Measurements from ENCODE around the gene RPIA. TPM values are rescaled to one million over a fixed set of nuclear protein-coding genes. Genes with fewer than 3 reads are reported as not detected.

RPIA gene
- total RNA-seq, 2 experiments from 2014 or later = 31.6 to 68.1 TPM

- Histone ChIP-seq H3K4me3 (ENCODE audit: low read depth, low read length, poor library complexity, severe bottlenecking) (no peak overlapping the region), H3K36me3 (ENCODE audit: insufficient read depth, low read length) (peaks cover 84% of the 10 kb centered on the region), H3K79me2 (ENCODE audit: insufficient read depth, low read depth, low read length) (peaks cover 13% of the 10 kb centered on the region; the same call in 1 of the 2 replicates), H3K27ac (ENCODE audit: low read depth, low read length, poor library complexity, severe bottlenecking) (no peak overlapping the region), H2AFZ (ENCODE audit: low read length) (no peak overlapping the region), H4K20me1 (ENCODE audit: insufficient read depth, low read length) (no peaks in the 10 kb centered on the region), H3K4me1 (ENCODE audit: insufficient read depth, low read length, poor library complexity, severe bottlenecking) (peaks cover 17% of the 10 kb centered on the region), H3K9me2 (ENCODE audit: insufficient read depth, low read length) (no peaks in the 10 kb centered on the region), H3K4me2 (ENCODE audit: low read length) (no peak overlapping the region), H3K9me3 (ENCODE audit: low read length) (peaks cover 2% of the 10 kb centered on the region; the same call in 1 of the 2 replicates)
- BruUV-seq (replicated peaks) = no TSS peak
- no peak for TF ChIP-seq EZH2phosphoT487 (IDR thresholded peaks at IDR 0.05; ENCODE audit: borderline replicate concordance, low read depth, low read length)
- TF ChIP-seq CTCF (conservative IDR thresholded peaks at IDR 0.05; ENCODE audit: low read length) = no peak
- POLR2A ChIA-PET = interaction anchor here (0.7 to 1.2 kb wide), 5 partner anchors 9 to 148 kb away, joined by 3 to 4 read pairs (median 3); no protein-coding TSS in a partner anchor
- CTCF ChIA-PET (ENCODE audit: unreplicated experiment) = no interaction called here
- intact Hi-C loops (cut with micrococcal nuclease; ENCODE audit: unreplicated experiment) = no loop called here
- DNase-seq (ENCODE audit: low spot score) = no peak
Observed at GRCh38 chr2:88736437-88736836, 45.0 kb downstream of the RPIA start.

- BruUV-seq (replicated peaks) = no TSS peak
- ChIA-PET POLR2A (interaction anchor here (0.6 to 1.2 kb wide), 4 partner anchors 9 to 99 kb away, joined by 3 to 7 read pairs (median 4); no protein-coding TSS in a partner anchor), CTCF (ENCODE audit: unreplicated experiment) (no interaction called here)
- Histone ChIP-seq H3K4me3 (ENCODE audit: low read depth, low read length, poor library complexity, severe bottlenecking) (no peak overlapping the region), H3K9me2 (ENCODE audit: insufficient read depth, low read length) (no peaks in the 10 kb centered on the region), H3K79me2 (ENCODE audit: insufficient read depth, low read depth, low read length) (peaks cover 19% of the 10 kb centered on the region; the same call in 1 of the 2 replicates), H4K20me1 (ENCODE audit: insufficient read depth, low read length) (no peaks in the 10 kb centered on the region), H2AFZ (ENCODE audit: low read length) (no peak overlapping the region), H3K36me3 (ENCODE audit: insufficient read depth, low read length) (peaks cover 94% of the 10 kb centered on the region), H3K9me3 (ENCODE audit: low read length) (peaks cover 11% of the 10 kb centered on the region), H3K4me2 (ENCODE audit: low read length) (no peak overlapping the region), H3K4me1 (ENCODE audit: insufficient read depth, low read length, poor library complexity, severe bottlenecking) (peaks cover 22% of the 10 kb centered on the region), H3K27ac (ENCODE audit: low read depth, low read length, poor library complexity, severe bottlenecking) (no peak overlapping the region)
- intact Hi-C loops (cut with micrococcal nuclease; ENCODE audit: unreplicated experiment) = no loop called here
- no peak for TF ChIP-seq CTCF (conservative IDR thresholded peaks at IDR 0.05; ENCODE audit: low read length)
- no peak for TF ChIP-seq EZH2phosphoT487 (IDR thresholded peaks at IDR 0.05; ENCODE audit: borderline replicate concordance, low read depth, low read length)
- DNase-seq (ENCODE audit: low spot score) = no peak
Observed at GRCh38 chr2:88737385-88737784, 45.9 kb downstream of the RPIA start.

DNA sequence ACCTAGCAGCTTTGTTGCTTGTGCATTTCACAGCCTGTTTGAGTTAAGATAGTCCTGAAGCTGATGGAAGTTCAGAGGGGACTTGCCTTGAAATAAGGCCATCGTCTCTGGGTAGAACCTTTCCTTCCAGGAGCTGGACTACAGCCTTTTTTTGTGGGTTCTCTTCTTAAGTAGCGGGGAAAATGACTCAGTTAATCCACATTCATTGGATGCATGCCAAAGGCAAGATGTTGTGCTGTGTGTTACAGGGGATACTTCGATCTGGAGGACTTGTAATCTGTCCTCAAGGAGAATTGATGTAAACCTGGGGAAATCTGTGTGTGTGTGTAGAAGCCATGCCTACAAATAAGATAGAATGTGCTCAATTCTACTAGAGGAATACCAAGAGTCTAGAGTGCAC, 46.8 kb downstream of the RPIA start:
- BruUV-seq (replicated peaks) = no TSS peak
- peaks cover 20% of the 10 kb centered on the region for H3K9me3 ChIP-seq (ENCODE audit: low read length)
- no peak overlapping the region for H2AFZ ChIP-seq (ENCODE audit: low read length)
- ChIA-PET CTCF (ENCODE audit: unreplicated experiment) (no interaction called here), POLR2A (interaction anchor here (0.6 kb wide), 1 partner anchor 14 kb away, joined by 3 read pairs; no protein-coding TSS in a partner anchor)
- peaks cover 95% of the 10 kb centered on the region for H3K36me3 ChIP-seq (ENCODE audit: insufficient read depth, low read length)
- intact Hi-C loops (cut with micrococcal nuclease; ENCODE audit: unreplicated experiment) = no loop called here
- no peak overlapping the region for H3K4me2 ChIP-seq (ENCODE audit: low read length)
- peaks cover 22% of the 10 kb centered on the region for H3K4me1 ChIP-seq (ENCODE audit: insufficient read depth, low read length, poor library complexity, severe bottlenecking)
- no peak overlapping the region for H3K27ac ChIP-seq (ENCODE audit: low read depth, low read length, poor library complexity, severe bottlenecking)
- peaks cover 27% of the 10 kb centered on the region; the same call in 1 of the 2 replicates for H3K79me2 ChIP-seq (ENCODE audit: insufficient read depth, low read depth, low read length)
- no peaks in the 10 kb centered on the region for H3K9me2 ChIP-seq (ENCODE audit: insufficient read depth, low read length)
- H4K20me1 ChIP-seq (ENCODE audit: insufficient read depth, low read length) = no peaks in the 10 kb centered on the region
- H3K4me3 ChIP-seq (ENCODE audit: low read depth, low read length, poor library complexity, severe bottlenecking) = no peak overlapping the region
- TF ChIP-seq CTCF (conservative IDR thresholded peaks at IDR 0.05; ENCODE audit: low read length) = no peak
- TF ChIP-seq EZH2phosphoT487 (IDR thresholded peaks at IDR 0.05; ENCODE audit: borderline replicate concordance, low read depth, low read length) = no peak
- no peak for DNase-seq (ENCODE audit: low spot score)
